SK-N-SH (cell line): ENCODE data around the gene SCYGR4. TPM values are rescaled to one million over a fixed set of nuclear protein-coding genes. Genes with fewer than 3 reads are reported as not detected.

Experiments used
- CTCF ChIA-PET: fragments of 300-600, 350-600 bp; formaldehyde crosslinking; extraction: SDS; loops from one replicate; lab custom pipeline; 2021; lab: Yijun Ruan, JAX
- POLR2A ChIA-PET: fragments of 350-600 bp; sonication (Branson Sonifier 250); formaldehyde crosslinking; extraction: SDS; loops from one replicate; lab custom pipeline; 2020; ENCODE audit warnings: antibody characterized with exemption, inconsistent platforms; lab: Yijun Ruan, JAX
- DNase-seq: peaks from one replicate; pipeline ENCODE4 v3.0.0; 2012
- H2AFZ ChIP-seq: fragments of 200-600 bp; sonication (generic); 2 replicates; pipeline ENCODE4 v1.8.1; 2016; ENCODE audit warnings: antibody characterized with exemption, mild to moderate bottlenecking, low read depth
- H3F3A ChIP-seq: fragments of 200-600 bp; sonication (generic); replicated peaks from 2 replicates; pipeline ENCODE3; 2016; ENCODE audit warnings: antibody characterized with exemption, mild to moderate bottlenecking; ENCODE audit not compliant: insufficient read depth
- H3K27ac ChIP-seq, 2 experiments: fragments of 200-500 bp in 1 of 2; fragments of 200-600 bp in 1 of 2; sonication (Bioruptor generic) in 1 of 2; sonication (generic), shearing (Covaris generic) in 1 of 2; 2 replicates each; pipeline versions ENCODE4 v1.5.1 to v1.6.1; 2014 to 2016; ENCODE audit warnings: low read depth in 2 of 2, inconsistent platforms in 1 of 2, low read length in 1 of 2, mild to moderate bottlenecking in 1 of 2, mixed read lengths in 1 of 2
- H3K27me3 ChIP-seq: fragments of 200-600 bp; sonication (generic), shearing (Covaris generic); 2 replicates; pipeline ENCODE4 v1.6.1; 2016; ENCODE audit warnings: mixed run types; ENCODE audit not compliant: insufficient read depth
- H3K36me3 ChIP-seq, 2 experiments: fragments of 200-500 bp in 1 of 2; fragments of 200-600 bp in 1 of 2; sonication (Bioruptor generic) in 1 of 2; sonication (generic) in 1 of 2; replicated peaks in 1 of 2; 2 replicates each; pipeline versions ENCODE3 to v1.5.1; 2014 to 2016; ENCODE audit warnings: low read length in 1 of 2, mild to moderate bottlenecking in 1 of 2; ENCODE audit not compliant: insufficient read depth in 2 of 2, control insufficient read depth in 1 of 2
- H3K4me1 ChIP-seq, 2 experiments: fragments of 200-500 bp in 1 of 2; fragments of 200-600 bp in 1 of 2; sonication (Bioruptor generic) in 1 of 2; sonication (generic), shearing (Covaris generic) in 1 of 2; 2 replicates each; pipeline versions ENCODE4 v1.5.1 to v1.6.1; 2014 to 2016; ENCODE audit warnings: low read depth in 1 of 2, low read length in 1 of 2, mixed run types in 1 of 2; ENCODE audit not compliant: insufficient read depth in 2 of 2, control insufficient read depth in 1 of 2
- H3K4me2 ChIP-seq: fragments of 200-600 bp; sonication (generic), shearing (Covaris generic); 2 replicates; pipeline ENCODE4 v1.6.1; 2017; ENCODE audit warnings: mixed run types
- H3K4me3 ChIP-seq, 2 experiments: fragments of 200-500 bp in 1 of 2; fragments of 200-600 bp in 1 of 2; sonication (Bioruptor generic) in 1 of 2; sonication (generic), shearing (Covaris generic) in 1 of 2; 2 replicates each; pipeline versions ENCODE4 v1.5.1 to v1.8.1; 2014 to 2016; ENCODE audit warnings: low read depth in 2 of 2, inconsistent platforms in 1 of 2, low read length in 1 of 2, mild to moderate bottlenecking in 1 of 2, mixed read lengths in 1 of 2, moderate library complexity in 1 of 2
- H3K79me2 ChIP-seq: fragments of 200-600 bp; sonication (generic); 2 replicates; pipeline ENCODE4 v1.8.1; 2017; ENCODE audit warnings: mild to moderate bottlenecking; ENCODE audit not compliant: insufficient read depth
- H3K9ac ChIP-seq: fragments of 200-600 bp; sonication (generic); 2 replicates; pipeline ENCODE4 v1.6.1; 2017; ENCODE audit warnings: mixed run types
- H3K9me2 ChIP-seq: fragments of 200-600 bp; sonication (generic); 2 replicates; pipeline ENCODE4 v1.6.1; 2017; ENCODE audit warnings: mixed run types
- H3K9me3 ChIP-seq: fragments of 200-600 bp; sonication (generic); 2 replicates; pipeline ENCODE4 v1.6.1; 2017; ENCODE audit warnings: mixed run types, mild to moderate bottlenecking, moderate library complexity
- H4K20me1 ChIP-seq: fragments of 200-600 bp; sonication (generic); 2 replicates; pipeline ENCODE4 v1.6.1; 2017; ENCODE audit warnings: mild to moderate bottlenecking, mixed run types; ENCODE audit not compliant: insufficient read depth
- CHD2 ChIP-seq: fragments of 150-350 bp; IDR thresholded peaks from 2 replicates; pipeline ENCODE4 v1.6.1; 2018; ENCODE audit warnings: low read length; ENCODE audit not compliant: partially characterized antibody
- ELF1 ChIP-seq: IDR thresholded peaks from 2 replicates; pipeline ENCODE4 v1.4.0; 2012
- EP300 ChIP-seq, 2 experiments: IDR thresholded peaks; 2 replicates each; pipeline versions ENCODE4 v1.4.0 to v1.6.1; 2012; ENCODE audit warnings: borderline replicate concordance in 1 of 2, low read depth in 1 of 2, low read length in 1 of 2
- FOSL2 ChIP-seq: IDR thresholded peaks from 2 replicates; pipeline ENCODE4 v1.4.0; 2012; ENCODE audit warnings: low read depth, mild to moderate bottlenecking, moderate library complexity, borderline replicate concordance
- FOXJ3 ChIP-seq: sonication (generic); formaldehyde crosslinking; IDR thresholded peaks from 2 replicates; pipeline ENCODE4 v1.5.1; 2020; ENCODE audit warnings: mild to moderate bottlenecking, missing genetic modification reagents
- JUND ChIP-seq: IDR thresholded peaks from 2 replicates; pipeline ENCODE4 v1.4.0; 2012
- RAD21 ChIP-seq: IDR thresholded peaks from 2 replicates; pipeline ENCODE4 v1.6.1; 2012; ENCODE audit warnings: mild to moderate bottlenecking, low read length
- RCOR1 ChIP-seq: fragments of 150-350 bp; IDR thresholded peaks from 2 replicates; pipeline ENCODE4 v1.6.1; 2017; ENCODE audit warnings: antibody characterized with exemption, low read length
- TAF1 ChIP-seq: IDR thresholded peaks from 2 replicates; pipeline ENCODE4 v1.6.1; 2012; ENCODE audit warnings: low read depth, mild to moderate bottlenecking, low read length, moderate library complexity, borderline replicate concordance
- TCF12 ChIP-seq: IDR thresholded peaks from 2 replicates; pipeline ENCODE4 v1.4.0; 2012
- WGBS: methylation state at CpG from one replicate; pipeline ENCODE4 v1.1.6; 2017; ENCODE audit warnings: low lambda C conversion rate; 5-methylcytosine and 5-hydroxymethylcytosine counted together
- polyA plus RNA-seq, 3 experiments: library from polyadenylated mRNA; depleted of rRNA; stranded (reverse); fragments of >200 nt; gene quantifications; 2 replicates each; pipeline ENCODE4 v1.2.3, GENCODE V29; 2012
- TF ChIP-seq, protein P1 (sequence below): IDR thresholded peaks from 2 replicates; pipeline ENCODE4 v1.4.0; 2012; ENCODE audit warnings: low read depth, borderline replicate concordance
- TF ChIP-seq, protein P2 (sequence below): IDR thresholded peaks from 2 replicates; pipeline ENCODE4 v1.6.1; 2012; ENCODE audit warnings: mild to moderate bottlenecking, low read depth, low read length, moderate library complexity
- TF ChIP-seq, protein P3 (sequence below): fragments of 200-600 bp; sonication (generic); IDR thresholded peaks from 2 replicates; pipeline ENCODE4 v1.6.1; 2017; ENCODE audit warnings: antibody characterized with exemption, mild to moderate bottlenecking, moderate library complexity
- TF ChIP-seq, protein P4 (sequence below): IDR thresholded peaks from 2 replicates; pipeline ENCODE4 v1.4.0; 2012; ENCODE audit warnings: low read depth

Gene SCYGR4
- polyA plus RNA-seq, 1 of the 3 experiments (the other 2 are of a cell fraction) = not detected

DNA sequence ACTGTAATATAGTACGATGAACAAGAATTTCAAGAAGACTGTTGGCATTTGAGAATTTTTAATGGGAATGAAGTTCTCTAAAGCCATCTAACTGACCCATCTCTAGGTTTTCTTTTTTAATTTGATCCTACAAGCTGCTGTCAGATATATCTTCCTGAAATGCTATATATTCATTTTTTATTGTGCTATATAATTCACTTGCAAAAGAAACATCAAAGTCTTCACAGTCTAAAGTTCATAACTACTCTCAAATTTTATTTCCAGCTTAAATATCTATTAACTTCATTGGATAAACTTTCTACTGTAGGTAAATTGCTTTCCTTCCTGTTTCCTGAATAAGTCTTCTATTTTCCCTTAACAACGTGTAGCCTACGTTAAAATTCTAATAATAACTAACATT, 14.9 kb upstream of the SCYGR4 start:
- no peak overlapping the region for H3K27ac ChIP-seq
- no peaks in the 10 kb centered on the region for H3F3A ChIP-seq
- POLR2A ChIA-PET = no interaction called here
- WGBS = 57% methylated on average over 3 of the region's 3 CpGs
- no peak for DNase-seq
- H3K9me2 ChIP-seq = no peaks in the 10 kb centered on the region
- H3K4me1 ChIP-seq = no peaks in the 10 kb centered on the region
- H3K4me3 ChIP-seq = no peak overlapping the region
- H3K79me2 ChIP-seq = no peaks in the 10 kb centered on the region
- H3K9ac ChIP-seq = no peak overlapping the region
- no peak overlapping the region for H3K4me2 ChIP-seq
- CTCF ChIA-PET = no interaction called here
- H3K9me3 ChIP-seq = no peaks in the 10 kb centered on the region
- H4K20me1 ChIP-seq = no peaks in the 10 kb centered on the region
- H2AFZ ChIP-seq = 0 out of 2 replicates have a peak overlapping the region, but pooled peaks have one; percentile 41
- TF ChIP-seq FOXJ3 (CRISPR knock-in tag) (no peak), TAF1 (no peak), ELF1 (no peak)
- TF ChIP-seq, protein P1, sequence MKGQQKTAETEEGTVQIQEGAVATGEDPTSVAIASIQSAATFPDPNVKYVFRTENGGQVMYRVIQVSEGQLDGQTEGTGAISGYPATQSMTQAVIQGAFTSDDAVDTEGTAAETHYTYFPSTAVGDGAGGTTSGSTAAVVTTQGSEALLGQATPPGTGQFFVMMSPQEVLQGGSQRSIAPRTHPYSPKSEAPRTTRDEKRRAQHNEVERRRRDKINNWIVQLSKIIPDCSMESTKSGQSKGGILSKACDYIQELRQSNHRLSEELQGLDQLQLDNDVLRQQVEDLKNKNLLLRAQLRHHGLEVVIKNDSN = no peak
- no peaks in the 10 kb centered on the region for H3K27me3 ChIP-seq
- no peaks in the 10 kb centered on the region for H3K36me3 ChIP-seq

DNA sequence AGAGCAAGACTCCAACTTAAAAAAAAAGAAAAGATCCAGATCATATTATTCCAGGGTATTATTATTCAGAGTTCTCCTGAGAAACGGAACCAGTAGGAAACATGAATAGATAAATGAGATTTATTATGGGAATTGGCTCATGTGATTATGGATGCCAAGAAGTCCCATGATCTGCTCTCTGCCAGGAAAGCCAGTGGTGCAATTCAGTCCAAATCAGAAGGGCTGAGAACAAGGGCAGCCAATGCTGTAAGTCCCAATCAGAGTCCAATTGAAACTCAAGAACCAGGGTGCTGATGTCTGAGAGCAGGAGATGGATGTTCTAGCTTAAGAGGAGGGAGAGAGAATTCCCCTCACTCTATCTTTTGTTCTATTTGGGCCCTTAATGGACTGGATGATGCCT, 10.8 kb upstream of the SCYGR4 start:
- H3K4me2 ChIP-seq = no peak overlapping the region
- no peaks in the 10 kb centered on the region for H4K20me1 ChIP-seq
- H3K4me1 ChIP-seq = no peaks in the 10 kb centered on the region
- no peak overlapping the region for H3K9ac ChIP-seq
- H3K27me3 ChIP-seq = no peaks in the 10 kb centered on the region
- POLR2A ChIA-PET = no interaction called here
- H3K9me2 ChIP-seq = no peaks in the 10 kb centered on the region
- no peak overlapping the region for H3K4me3 ChIP-seq
- H3K79me2 ChIP-seq = no peaks in the 10 kb centered on the region
- WGBS = 55% methylated on average over 1 of the region's 1 CpG
- H3K27ac ChIP-seq = no peak overlapping the region
- no peaks in the 10 kb centered on the region for H3K36me3 ChIP-seq
- CTCF ChIA-PET = no interaction called here
- H2AFZ ChIP-seq = no peak overlapping the region
- no peak for DNase-seq
- TF ChIP-seq EP300 (IDR thresholded peaks at IDR 0.05; ENCODE audit: borderline replicate concordance in 1 of 2, low read depth in 1 of 2, low read length in 1 of 2) (no peak), TAF1 (no peak), RAD21 (no peak), CHD2 (no peak)
- H3F3A ChIP-seq = no peaks in the 10 kb centered on the region
- no peaks in the 10 kb centered on the region for H3K9me3 ChIP-seq

DNA sequence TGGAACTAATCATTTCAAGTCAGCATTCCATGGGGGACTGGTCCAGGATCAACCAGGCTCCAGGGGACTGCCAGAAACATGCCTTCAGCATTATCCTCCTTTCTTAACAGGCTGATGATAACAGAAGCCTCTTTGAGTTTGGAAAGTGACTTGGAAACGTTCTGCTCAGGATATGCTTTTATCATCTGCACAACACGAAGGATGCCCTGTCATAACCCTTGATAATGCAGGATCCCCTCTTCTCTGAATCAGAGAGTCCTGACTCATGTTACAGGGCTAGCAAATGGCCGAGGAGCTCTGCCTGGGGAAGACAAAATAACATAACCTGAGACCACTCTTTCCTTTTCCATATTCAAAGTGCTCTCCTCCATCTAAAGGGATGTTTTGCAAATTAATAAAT, 9.4 kb upstream of the SCYGR4 start:
- Histone ChIP-seq H3K27ac (no peak overlapping the region), H3K4me2 (no peak overlapping the region; the same call in 1 of the 2 replicates), H3F3A (no peaks in the 10 kb centered on the region), H2AFZ (no peak overlapping the region), H3K4me3 (no peak overlapping the region), H4K20me1 (no peaks in the 10 kb centered on the region), H3K36me3 (no peaks in the 10 kb centered on the region), H3K79me2 (no peaks in the 10 kb centered on the region), H3K9me3 (no peaks in the 10 kb centered on the region), H3K9me2 (no peaks in the 10 kb centered on the region), H3K9ac (no peak overlapping the region), H3K27me3 (no peaks in the 10 kb centered on the region), H3K4me1 (no peaks in the 10 kb centered on the region)
- 33% methylated on average over 3 of the region's 3 CpGs for WGBS
- TF ChIP-seq FOSL2 (no peak), JUND (no peak), RCOR1 (no peak), TCF12 (no peak), RAD21 (no peak), FOXJ3 (CRISPR knock-in tag) (no peak)
- TF ChIP-seq, protein P2, sequence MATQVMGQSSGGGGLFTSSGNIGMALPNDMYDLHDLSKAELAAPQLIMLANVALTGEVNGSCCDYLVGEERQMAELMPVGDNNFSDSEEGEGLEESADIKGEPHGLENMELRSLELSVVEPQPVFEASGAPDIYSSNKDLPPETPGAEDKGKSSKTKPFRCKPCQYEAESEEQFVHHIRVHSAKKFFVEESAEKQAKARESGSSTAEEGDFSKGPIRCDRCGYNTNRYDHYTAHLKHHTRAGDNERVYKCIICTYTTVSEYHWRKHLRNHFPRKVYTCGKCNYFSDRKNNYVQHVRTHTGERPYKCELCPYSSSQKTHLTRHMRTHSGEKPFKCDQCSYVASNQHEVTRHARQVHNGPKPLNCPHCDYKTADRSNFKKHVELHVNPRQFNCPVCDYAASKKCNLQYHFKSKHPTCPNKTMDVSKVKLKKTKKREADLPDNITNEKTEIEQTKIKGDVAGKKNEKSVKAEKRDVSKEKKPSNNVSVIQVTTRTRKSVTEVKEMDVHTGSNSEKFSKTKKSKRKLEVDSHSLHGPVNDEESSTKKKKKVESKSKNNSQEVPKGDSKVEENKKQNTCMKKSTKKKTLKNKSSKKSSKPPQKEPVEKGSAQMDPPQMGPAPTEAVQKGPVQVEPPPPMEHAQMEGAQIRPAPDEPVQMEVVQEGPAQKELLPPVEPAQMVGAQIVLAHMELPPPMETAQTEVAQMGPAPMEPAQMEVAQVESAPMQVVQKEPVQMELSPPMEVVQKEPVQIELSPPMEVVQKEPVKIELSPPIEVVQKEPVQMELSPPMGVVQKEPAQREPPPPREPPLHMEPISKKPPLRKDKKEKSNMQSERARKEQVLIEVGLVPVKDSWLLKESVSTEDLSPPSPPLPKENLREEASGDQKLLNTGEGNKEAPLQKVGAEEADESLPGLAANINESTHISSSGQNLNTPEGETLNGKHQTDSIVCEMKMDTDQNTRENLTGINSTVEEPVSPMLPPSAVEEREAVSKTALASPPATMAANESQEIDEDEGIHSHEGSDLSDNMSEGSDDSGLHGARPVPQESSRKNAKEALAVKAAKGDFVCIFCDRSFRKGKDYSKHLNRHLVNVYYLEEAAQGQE = no peak
- TF ChIP-seq, protein P3, sequence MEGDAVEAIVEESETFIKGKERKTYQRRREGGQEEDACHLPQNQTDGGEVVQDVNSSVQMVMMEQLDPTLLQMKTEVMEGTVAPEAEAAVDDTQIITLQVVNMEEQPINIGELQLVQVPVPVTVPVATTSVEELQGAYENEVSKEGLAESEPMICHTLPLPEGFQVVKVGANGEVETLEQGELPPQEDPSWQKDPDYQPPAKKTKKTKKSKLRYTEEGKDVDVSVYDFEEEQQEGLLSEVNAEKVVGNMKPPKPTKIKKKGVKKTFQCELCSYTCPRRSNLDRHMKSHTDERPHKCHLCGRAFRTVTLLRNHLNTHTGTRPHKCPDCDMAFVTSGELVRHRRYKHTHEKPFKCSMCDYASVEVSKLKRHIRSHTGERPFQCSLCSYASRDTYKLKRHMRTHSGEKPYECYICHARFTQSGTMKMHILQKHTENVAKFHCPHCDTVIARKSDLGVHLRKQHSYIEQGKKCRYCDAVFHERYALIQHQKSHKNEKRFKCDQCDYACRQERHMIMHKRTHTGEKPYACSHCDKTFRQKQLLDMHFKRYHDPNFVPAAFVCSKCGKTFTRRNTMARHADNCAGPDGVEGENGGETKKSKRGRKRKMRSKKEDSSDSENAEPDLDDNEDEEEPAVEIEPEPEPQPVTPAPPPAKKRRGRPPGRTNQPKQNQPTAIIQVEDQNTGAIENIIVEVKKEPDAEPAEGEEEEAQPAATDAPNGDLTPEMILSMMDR = no peak
- TF ChIP-seq, protein P4, sequence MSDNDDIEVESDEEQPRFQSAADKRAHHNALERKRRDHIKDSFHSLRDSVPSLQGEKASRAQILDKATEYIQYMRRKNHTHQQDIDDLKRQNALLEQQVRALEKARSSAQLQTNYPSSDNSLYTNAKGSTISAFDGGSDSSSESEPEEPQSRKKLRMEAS = no peak
- CTCF ChIA-PET = interaction anchor here (0.6 kb wide), 1 partner anchor 151 kb away, joined by 3 read pairs; no protein-coding TSS in a partner anchor
- DNase-seq = no peak
- POLR2A ChIA-PET = no interaction called here
